H4 (cell line): ENCODE results near the gene ST8SIA3. TPM values are rescaled to one million over a fixed set of nuclear protein-coding genes. Genes with fewer than 3 reads are reported as not detected.
"Not testable (repeated sequence)": the region's sequence is repeated elsewhere in the genome, so short reads cannot be mapped to it uniquely, and the experiment has no call there.

Experiments
- DNase-seq: peaks from one replicate; pipeline ENCODE4 v3.0.0-alpha.2; 2015; ENCODE audit warnings: low spot score
- total RNA-seq: library from RNA; depleted of rRNA; stranded (reverse); fragments of >200 nt; shearing (Covaris generic); gene quantifications from 2 replicates; pipeline ENCODE4 v1.2.3, GENCODE V29; 2014; rRNA removed

Gene ST8SIA3
- total RNA-seq, 1 experiment from 2014 or later, result not detected

DNA sequence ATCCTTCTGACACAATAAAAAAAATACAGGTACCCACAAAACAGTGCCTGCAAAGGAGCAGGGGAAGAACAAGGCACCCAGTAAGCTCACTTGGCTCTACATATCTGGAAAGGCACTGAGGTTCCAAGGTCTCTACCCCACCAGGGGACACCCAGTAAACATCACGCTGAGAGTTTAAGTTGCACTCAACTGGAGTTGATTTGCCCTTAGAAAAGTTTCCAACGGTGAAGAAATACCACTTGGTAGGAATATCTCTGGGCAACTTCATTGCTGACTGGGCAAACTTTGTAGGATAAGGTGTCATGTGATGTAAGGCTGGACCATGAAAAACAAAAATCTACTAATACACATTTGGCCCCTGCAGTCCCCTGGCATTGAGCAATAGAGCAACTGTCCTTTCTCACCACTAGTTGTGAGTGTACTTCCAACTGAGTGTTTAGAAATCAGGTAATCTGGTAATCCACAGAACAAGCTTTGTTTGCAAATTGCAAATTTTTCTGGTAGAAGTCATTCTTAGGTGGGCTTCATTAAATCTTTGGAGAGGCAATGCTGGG lies 14.2 kb downstream of the ST8SIA3 start:
- DNase-seq, result no peak

DNA sequence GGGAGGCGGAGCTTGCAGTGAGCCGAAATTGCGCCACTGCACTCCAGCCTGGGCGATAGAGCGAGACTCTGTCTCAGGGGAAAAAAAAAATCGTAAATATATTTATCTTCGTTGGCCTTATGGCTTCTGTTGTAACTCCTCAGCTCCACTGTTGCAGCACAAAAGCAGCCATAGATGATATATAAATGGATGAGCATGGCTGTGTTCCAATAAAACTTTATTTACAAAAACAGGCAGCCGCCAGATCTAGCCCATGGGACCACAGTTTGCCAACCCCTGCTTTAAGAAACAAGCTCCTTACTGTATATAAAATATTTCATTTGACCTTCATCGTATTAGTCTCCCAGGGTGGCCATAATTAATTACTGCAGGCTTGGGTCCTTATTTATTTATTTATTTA lies 20.1 kb downstream of the ST8SIA3 start:
- no peak for DNase-seq

- no peak for DNase-seq
These were observed 20.7 kb downstream of the ST8SIA3 start for GRCh38 chr18:57373017-57373416.

DNA sequence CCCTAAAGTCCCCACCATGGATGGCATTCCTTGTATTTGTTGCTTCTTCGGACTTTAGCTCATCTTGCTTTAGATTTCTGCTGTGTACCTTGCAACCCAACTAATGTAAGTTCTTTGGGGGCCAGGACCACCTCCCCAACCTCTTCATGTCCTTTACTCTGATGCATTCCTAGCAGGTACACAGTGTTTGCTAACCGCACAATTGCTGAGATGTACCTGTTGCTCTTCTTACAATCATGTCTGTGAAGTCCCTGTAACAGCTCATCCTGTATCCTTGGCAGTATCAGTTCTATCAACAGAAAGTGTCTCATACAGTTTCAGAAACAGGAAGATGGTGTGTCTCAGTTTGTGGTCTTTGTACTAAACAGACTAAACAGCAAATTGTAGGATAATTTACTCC lies 24.1 kb downstream of the ST8SIA3 start:
- DNase-seq, result no peak

DNA sequence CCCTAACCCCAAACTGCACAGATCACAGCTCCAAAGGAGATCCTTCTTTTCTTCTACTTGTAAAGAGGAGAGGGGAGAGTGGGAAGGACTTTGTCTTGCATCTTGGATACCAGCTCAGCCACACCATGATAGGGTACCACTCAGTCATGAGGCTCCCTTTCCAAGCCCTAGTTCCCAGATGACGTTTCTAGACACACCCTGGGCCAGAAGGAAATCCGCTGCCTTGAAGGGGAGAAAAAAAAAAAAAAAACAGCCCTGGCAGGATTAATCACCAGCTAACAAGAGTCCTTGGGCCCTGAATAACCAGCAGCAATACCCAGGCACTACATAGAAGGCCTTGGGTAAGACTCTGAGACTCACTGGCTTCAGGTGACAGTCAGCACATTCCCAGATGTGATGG lies 36.9 kb downstream of the ST8SIA3 start:
- peak; percentile 10 for DNase-seq

DNA sequence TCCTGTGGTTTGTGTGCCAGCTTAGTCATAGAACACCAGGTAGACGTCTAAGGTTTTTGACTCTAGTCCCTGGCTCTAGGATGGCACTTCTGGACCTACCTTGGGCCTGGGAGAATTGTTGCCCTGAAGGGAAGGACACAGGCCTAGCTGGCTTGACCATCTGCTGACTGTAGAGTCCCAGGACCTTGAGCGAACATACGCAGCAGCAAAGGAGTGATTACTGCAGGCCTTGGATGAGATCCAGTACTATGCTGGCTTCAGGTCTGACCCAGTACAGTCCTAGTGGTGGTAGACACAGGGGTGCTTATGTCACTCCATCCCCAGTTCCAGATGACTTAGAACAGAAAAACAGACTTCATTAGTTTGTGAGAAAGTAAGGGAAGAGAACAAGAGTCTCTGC lies 37.7 kb downstream of the ST8SIA3 start:
- no peak for DNase-seq

DNA sequence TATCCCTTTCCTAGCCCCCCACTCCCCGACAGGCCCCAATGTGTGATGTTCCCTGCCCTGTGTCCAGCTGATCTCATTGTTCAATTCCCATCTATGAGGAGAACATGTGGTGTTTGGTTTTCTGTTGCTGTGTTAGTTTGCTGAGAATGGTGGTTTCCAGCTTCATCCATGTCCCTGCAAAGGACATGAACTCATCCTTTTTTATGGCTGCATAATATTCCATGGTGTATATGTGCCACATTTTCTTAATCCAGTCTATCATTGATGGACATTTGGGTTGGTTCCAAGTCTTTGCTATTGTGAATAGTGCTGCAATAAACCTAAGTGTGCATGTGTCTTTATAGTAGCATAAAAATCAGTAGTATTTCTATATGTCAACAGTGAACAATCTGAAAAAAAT lies 42.4 kb downstream of the ST8SIA3 start:
- DNase-seq, result not testable (repeated sequence)

DNA sequence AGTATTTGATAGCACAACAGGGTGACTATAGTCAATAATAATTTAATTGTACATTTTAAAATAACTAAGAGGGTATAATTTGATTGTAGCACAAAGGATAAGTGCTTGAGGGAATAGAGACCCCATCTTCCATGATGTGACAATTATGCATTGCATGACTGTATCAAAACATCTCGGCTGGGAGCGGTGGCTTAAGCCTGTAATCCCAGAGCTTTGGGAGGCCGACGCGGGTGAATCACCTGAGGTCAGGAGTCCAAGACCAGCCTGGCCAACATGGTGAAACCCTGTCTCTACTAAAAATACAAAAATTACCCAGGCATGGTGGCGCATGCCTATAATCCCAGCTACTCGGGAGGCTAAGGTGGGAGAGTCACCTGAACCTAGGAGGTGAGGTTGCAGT lies 44.5 kb downstream of the ST8SIA3 start:
- DNase-seq, result peak; percentile 56

- peak; percentile 100 for DNase-seq
These were observed 45.2 kb downstream of the ST8SIA3 start for GRCh38 chr18:57397440-57398132.

- DNase-seq, result no peak
These were observed 52.0 kb downstream of the ST8SIA3 start for GRCh38 chr18:57404345-57404744.

- DNase-seq, result no peak
These were observed 57.3 kb downstream of the ST8SIA3 start for GRCh38 chr18:57409650-57410049.

- no peak for DNase-seq
These were observed 58.4 kb downstream of the ST8SIA3 start for GRCh38 chr18:57410749-57411148.

DNA sequence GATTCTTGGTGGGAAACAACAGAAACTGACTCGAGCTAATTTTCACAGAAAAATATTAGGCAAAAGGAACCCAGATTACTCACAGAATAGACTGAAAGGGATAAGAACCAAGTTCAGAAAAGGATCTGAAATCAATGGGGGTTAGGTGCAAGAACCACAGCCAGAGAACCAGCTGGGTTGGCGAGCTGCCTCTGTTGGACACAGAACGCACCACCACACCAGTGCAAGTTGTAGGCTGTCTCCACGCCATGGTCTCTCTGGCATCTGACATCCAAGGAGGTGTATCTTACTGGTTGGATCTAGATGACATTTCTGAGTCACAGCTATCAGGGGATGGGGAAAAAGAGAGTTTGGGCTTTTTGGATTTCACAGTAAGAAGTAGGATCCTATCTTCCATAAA lies 64.2 kb downstream of the ST8SIA3 start:
- DNase-seq, result no peak

Other genes with a start within 250 kb of the ST8SIA3 start
- not detected in 2 replicates for gene BOD1L2, start 205.5 kb upstream of the ST8SIA3 start, total RNA-seq
- 1.3 and 1.4 TPM in 2 replicates for gene ONECUT2, start 82.8 kb downstream of the ST8SIA3 start, total RNA-seq
- gene FECH, start 234.1 kb downstream of the ST8SIA3 start, total RNA-seq, result 88.0 and 106 TPM in 2 replicates